NB4 (cell line): ENCODE measurements around the gene RABAC1.

Experiments used
- DNase-seq: peaks from one replicate; pipeline ENCODE4 v3.0.0; 2010; ENCODE audit warnings: low read depth
- H3K4me3 ChIP-seq: one replicate; pipeline ENCODE4 v1.5.1; 2011; ENCODE audit warnings: mild to moderate bottlenecking, low read depth, low read length, moderate library complexity
- MAX ChIP-seq: IDR thresholded peaks from 2 replicates; pipeline ENCODE4 v1.6.1; 2011; ENCODE audit warnings: low read depth, low read length
- MYC ChIP-seq: IDR thresholded peaks from 2 replicates; pipeline ENCODE4 v1.6.1; 2011; ENCODE audit warnings: low read depth, low read length
- POLR2A ChIP-seq: IDR thresholded peaks from 2 replicates; pipeline ENCODE4 v1.6.1; 2011; ENCODE audit warnings: mild to moderate bottlenecking; ENCODE audit not compliant: insufficient read length; ENCODE audit errors: extremely low read depth
- TF ChIP-seq, protein P1 (sequence below): IDR thresholded peaks from one replicate; pipeline ENCODE4 v1.5.1; 2012; ENCODE audit warnings: low read depth, low read length

Gene RABAC1

DNA sequence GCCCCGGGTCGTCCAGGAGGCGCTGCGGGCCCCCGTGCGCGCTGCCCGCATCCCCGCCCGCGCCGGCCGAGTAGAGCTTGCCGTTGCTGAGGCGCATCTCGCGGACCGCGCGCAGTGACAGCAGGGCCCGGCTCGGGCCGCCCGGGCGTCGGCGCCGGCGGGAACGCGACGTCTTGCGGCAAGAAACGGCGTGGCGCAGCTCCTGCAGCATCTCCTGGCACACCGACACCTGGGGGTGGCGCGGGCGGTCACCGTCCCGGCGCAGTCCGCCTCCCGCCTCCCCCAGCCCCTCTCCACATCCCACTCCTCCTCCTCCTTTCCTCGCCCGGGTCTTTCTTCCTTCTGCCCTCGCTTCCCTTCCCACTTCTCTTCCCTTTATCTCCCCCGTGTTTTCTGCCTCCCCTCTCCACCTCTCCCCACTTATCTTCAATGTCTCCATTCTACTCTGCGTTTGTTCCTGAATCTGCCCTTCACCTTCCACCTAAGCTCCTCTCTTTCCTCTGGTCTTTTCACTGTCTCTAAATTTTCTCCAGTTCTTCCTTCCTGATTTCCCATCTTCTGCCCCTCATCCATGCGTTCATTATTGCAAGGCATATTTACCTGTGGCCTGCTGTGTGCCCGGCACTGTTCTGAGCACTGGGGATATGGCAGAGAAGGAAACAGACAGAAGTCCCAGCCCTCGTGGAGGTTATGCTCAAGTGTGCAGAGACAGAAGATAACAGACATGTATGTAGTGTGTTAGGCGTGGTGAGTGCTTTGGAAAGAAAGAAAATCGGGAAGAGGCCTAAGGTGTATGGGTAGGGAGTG is 40.2 kb upstream of the RABAC1 start:
- H3K4me3 ChIP-seq, result no peak overlapping the region
- no peak for TF ChIP-seq POLR2A
- DNase-seq, result no peak

DNA sequence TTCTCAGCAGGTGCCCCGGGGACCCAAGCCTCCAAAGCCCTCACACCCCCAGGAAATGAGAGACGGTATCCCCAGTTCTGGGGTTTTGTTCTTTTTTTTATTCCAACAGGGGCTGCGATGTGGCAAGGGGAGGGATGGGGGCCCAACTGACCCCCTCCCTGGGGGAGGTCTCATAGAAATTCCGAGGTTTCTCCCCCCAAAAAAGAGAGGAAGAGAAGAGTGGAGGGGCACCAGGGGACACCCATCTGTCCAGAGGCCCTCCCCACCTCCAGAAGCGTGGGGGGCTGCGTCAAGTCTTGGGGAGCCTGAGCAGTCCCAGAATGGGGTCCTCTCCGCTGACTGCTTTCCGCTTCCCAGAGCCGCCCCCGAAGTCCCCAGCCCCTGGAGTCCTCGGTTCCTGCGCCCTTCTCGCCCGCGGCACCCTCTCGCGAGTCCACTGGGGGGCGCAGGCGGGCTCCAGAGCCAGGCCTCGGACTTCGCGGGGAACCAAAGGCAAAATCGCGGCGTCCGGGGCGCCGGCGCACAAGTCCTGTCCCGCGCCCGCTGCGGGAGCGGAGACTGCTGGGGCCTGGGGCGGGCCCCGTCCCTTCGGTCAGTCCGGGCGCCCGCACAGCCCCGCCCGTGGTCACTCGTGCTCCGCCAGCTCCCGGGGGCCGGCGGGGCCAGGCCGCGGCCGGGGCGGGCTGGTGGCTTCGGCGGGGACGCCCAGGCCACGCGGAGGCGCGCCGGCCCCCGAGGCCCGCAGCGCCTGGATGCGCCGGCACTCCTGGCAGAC is 39.3 kb upstream of the RABAC1 start:
- no peak overlapping the region for H3K4me3 ChIP-seq
- TF ChIP-seq MYC, result no peak
- TF ChIP-seq MAX, result no peak
- TF ChIP-seq POLR2A, result no peak
- TF ChIP-seq, protein P1, sequence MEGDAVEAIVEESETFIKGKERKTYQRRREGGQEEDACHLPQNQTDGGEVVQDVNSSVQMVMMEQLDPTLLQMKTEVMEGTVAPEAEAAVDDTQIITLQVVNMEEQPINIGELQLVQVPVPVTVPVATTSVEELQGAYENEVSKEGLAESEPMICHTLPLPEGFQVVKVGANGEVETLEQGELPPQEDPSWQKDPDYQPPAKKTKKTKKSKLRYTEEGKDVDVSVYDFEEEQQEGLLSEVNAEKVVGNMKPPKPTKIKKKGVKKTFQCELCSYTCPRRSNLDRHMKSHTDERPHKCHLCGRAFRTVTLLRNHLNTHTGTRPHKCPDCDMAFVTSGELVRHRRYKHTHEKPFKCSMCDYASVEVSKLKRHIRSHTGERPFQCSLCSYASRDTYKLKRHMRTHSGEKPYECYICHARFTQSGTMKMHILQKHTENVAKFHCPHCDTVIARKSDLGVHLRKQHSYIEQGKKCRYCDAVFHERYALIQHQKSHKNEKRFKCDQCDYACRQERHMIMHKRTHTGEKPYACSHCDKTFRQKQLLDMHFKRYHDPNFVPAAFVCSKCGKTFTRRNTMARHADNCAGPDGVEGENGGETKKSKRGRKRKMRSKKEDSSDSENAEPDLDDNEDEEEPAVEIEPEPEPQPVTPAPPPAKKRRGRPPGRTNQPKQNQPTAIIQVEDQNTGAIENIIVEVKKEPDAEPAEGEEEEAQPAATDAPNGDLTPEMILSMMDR, result peak; percentile 42
- peak; percentile 27 for DNase-seq

GRCh38 chr19:41997851-41998229 is 38.7 kb upstream of the RABAC1 start:
- peak; percentile 11 for DNase-seq
- no peak for TF ChIP-seq POLR2A
- no peak for TF ChIP-seq MYC
- TF ChIP-seq, protein P1, result no peak
- TF ChIP-seq MAX, result no peak
- no peak overlapping the region for H3K4me3 ChIP-seq

GRCh38 chr19:41997121-41997850 is 38.2 kb upstream of the RABAC1 start:
- DNase-seq, result peak; percentile 48
- H3K4me3 ChIP-seq, result no peak overlapping the region
- TF ChIP-seq MYC (no peak), POLR2A (no peak), MAX (no peak)
- TF ChIP-seq, protein P1, result no peak

DNA sequence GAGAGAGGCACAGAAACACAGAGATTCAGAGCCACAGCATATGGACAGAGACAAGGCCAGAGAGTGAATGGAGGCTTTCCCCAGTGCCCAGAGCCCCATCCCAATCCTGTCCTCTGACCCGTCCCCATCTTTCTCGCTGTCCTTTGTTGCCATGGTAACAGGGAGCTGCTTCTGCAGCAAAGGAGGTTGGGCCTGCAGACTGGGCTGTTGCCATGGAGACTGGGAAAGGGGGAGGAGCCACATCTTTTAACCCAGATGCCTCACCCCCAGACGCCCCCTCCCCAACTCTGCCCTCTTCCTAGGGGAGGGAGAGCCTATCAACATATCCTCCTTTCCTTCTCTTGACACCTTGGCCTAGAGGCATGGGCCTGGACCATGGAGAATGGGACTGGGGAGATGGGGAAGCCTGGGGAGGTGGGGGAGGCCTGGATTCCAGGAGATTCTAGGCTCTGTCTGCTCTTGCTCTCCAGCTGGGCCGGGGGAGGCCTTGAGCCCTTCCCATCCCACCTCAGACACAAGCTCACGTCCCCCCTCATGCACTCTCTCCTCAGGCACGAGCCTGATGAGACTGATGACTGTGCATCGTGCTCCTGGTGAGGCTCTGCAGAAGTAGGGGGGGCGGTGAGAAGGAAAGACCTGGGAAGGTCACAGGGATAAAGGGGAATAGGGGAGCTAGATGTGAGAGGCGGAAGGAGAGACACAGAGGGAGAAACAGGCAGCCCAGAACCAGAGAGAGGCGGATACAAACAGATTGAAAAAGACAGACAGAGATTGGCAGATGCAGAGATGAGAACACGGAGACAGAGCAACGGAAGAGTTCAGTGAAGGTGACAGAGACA is 37.1 kb upstream of the RABAC1 start:
- no peak overlapping the region for H3K4me3 ChIP-seq
- TF ChIP-seq, protein P1, result no peak
- no peak for TF ChIP-seq MYC
- TF ChIP-seq POLR2A, result no peak
- DNase-seq, result peak; percentile 13
